ENCODE data around the gene GHR. TPM values are rescaled to one million over a fixed set of nuclear protein-coding genes. Genes with fewer than 3 reads are reported as not detected.
"Not testable (repeated sequence)": the region's sequence is repeated elsewhere in the genome, so short reads cannot be mapped to it uniquely, and the experiment has no call there.

The GHR gene
- total RNA-seq, 1 donor: not detected

- H3K4me3 ChIP-seq (ENCODE audit: low read length): no peak overlapping the region
- no peaks in the 10 kb centered on the region for H3K4me1 ChIP-seq (ENCODE audit: insufficient read depth, low read length)
These were observed 215.7 kb downstream of the GHR start for GRCh38 chr5:42638972-42639371.

DNA sequence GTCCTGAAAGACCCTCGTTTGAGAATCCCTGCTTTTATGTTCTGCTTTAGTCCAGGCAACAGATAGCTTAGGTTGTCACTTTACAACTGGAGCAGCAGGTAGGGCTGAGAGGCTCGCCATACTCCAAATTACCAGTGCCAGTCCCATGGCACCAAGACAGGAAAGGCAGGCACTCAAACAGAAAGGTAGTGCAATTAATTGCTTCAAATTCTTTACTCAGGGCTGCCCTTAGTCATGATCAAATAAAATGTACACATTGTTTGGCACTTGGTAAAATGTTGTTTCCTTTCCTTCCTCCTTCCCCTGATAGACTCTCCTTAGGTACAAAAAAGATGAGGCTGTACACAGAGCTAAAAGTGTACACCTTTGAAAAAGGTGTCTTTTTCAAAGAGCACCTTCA, 217.6 kb downstream of the GHR start:
- Histone ChIP-seq H3K27me3 (ENCODE audit: insufficient read depth, low read length) (no peaks in the 10 kb centered on the region), H3K9me3 (ENCODE audit: low read depth, low read length) (no peaks in the 10 kb centered on the region), H3K4me1 (ENCODE audit: insufficient read depth, low read length) (no peaks in the 10 kb centered on the region), H3K4me3 (ENCODE audit: low read length) (no peak overlapping the region)

More at GRCh38 chr5:42638972-42639371, 215.7 kb downstream of the GHR start:
- no peaks in the 10 kb centered on the region for H3K27me3 ChIP-seq (ENCODE audit: insufficient read depth, low read length)
- H3K9me3 ChIP-seq (ENCODE audit: low read depth, low read length): no peaks in the 10 kb centered on the region

- Histone ChIP-seq H3K4me1 (ENCODE audit: insufficient read depth, low read length) (no peaks in the 10 kb centered on the region), H3K9me3 (ENCODE audit: low read depth, low read length) (no peaks in the 10 kb centered on the region), H3K4me3 (ENCODE audit: low read length) (no peak overlapping the region), H3K27me3 (ENCODE audit: insufficient read depth, low read length) (no peaks in the 10 kb centered on the region)
These were observed 218.2 kb downstream of the GHR start for GRCh38 chr5:42641336-42642005.

DNA sequence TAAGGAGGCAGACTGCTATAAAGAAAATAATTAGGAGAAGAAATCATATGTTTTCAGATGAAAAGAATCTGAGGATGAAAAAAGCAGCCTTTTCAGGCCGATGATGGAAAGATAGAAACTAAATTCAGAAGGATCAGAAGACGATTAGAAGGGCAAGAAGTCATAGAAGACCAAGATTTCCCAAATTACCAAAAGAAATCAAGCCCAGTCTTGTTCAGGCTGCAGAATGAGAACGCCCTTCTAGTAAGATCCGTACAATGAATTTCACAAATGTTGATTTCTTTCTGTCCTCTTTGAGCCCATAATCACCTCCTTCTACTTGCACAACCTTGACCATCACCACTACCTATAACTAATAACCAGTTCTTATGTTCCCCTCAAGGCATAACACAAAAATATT, 218.8 kb downstream of the GHR start:
- no peaks in the 10 kb centered on the region for H3K27me3 ChIP-seq (ENCODE audit: insufficient read depth, low read length)

GRCh38 chr5:42643360-42643759, 220.1 kb downstream of the GHR start:
- no peaks in the 10 kb centered on the region for H3K27me3 ChIP-seq (ENCODE audit: insufficient read depth, low read length)

More for the DNA sequence above, 218.8 kb downstream of the GHR start:
- Histone ChIP-seq H3K9me3 (ENCODE audit: low read depth, low read length) (no peaks in the 10 kb centered on the region), H3K4me1 (ENCODE audit: insufficient read depth, low read length) (no peaks in the 10 kb centered on the region), H3K4me3 (ENCODE audit: low read length) (no peak overlapping the region)

DNA sequence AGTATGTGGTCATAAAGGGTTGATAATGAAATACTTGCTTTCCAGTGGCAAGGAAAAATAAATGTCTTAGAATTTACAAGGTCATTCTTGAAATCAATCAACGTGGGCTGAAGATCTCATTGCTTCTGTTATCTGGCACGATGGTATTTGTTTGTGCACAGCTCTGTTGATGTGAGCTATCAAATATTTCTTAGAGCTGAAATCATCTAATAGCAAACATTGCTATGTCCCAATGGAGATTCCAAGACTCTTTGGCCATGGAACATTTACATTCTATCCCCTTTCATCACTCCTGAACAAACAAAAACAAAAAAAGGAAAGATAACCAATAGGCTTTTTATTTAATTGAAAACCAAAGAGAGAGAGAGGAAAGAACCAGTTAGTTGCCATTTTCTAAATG, 221.9 kb downstream of the GHR start:
- Histone ChIP-seq H3K9me3 (ENCODE audit: low read depth, low read length) (no peaks in the 10 kb centered on the region), H3K4me1 (ENCODE audit: insufficient read depth, low read length) (no peaks in the 10 kb centered on the region), H3K27me3 (ENCODE audit: insufficient read depth, low read length) (no peaks in the 10 kb centered on the region), H3K4me3 (ENCODE audit: low read length) (no peak overlapping the region)

More at GRCh38 chr5:42643360-42643759, 220.1 kb downstream of the GHR start:
- no peak overlapping the region for H3K4me3 ChIP-seq (ENCODE audit: low read length)
- no peaks in the 10 kb centered on the region for H3K9me3 ChIP-seq (ENCODE audit: low read depth, low read length)
- no peaks in the 10 kb centered on the region for H3K4me1 ChIP-seq (ENCODE audit: insufficient read depth, low read length)

DNA sequence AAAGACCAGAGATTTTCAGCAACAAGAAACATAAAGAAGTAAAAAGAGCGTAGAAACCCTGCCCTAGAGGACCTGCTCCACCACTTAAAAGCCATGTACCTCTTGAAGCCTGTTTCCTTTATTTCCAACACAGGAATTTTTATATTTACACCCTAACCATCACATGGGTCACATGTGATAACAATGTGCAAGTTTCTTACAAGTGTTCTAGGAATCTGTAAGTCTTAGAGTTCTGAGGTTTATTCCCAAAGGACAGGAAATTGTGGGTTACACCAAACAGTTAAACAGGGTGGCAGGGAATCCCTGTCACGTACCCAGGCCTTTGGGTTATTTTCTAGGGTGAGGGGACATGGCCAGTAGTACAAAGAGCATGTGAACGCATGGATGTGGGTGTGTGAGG, 224.8 kb downstream of the GHR start:
- no peaks in the 10 kb centered on the region for H3K4me1 ChIP-seq (ENCODE audit: insufficient read depth, low read length)
- H3K9me3 ChIP-seq (ENCODE audit: low read depth, low read length): no peaks in the 10 kb centered on the region
- H3K4me3 ChIP-seq (ENCODE audit: low read length): no peak overlapping the region
- H3K27me3 ChIP-seq (ENCODE audit: insufficient read depth, low read length): no peaks in the 10 kb centered on the region

- H3K4me1 ChIP-seq (ENCODE audit: insufficient read depth, low read length): no peaks in the 10 kb centered on the region
- no peaks in the 10 kb centered on the region for H3K27me3 ChIP-seq (ENCODE audit: insufficient read depth, low read length)
- no peaks in the 10 kb centered on the region for H3K9me3 ChIP-seq (ENCODE audit: low read depth, low read length)
- H3K4me3 ChIP-seq (ENCODE audit: low read length): no peak overlapping the region
These were observed 225.7 kb downstream of the GHR start for GRCh38 chr5:42648915-42649314.

DNA sequence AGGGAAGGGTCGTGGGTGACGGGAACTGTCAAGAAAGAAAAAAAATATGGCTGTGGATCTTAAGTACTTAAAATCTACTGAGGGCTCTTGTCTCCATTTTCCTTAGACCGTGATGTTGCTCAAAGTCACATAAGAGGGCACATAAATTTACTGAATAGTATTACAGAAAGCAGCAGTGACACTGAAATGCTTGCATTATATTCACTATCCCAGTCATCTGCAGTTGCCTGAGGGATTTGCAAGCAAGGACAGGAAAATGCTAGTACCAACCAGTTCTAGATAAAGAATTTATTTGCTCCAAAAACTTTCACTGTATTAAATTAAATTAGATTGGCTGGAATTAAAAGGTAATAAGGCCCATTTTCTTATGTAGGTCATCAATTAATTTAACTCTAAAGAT, 226.8 kb downstream of the GHR start:
- H3K4me1 ChIP-seq (ENCODE audit: insufficient read depth, low read length): no peaks in the 10 kb centered on the region
- H3K4me3 ChIP-seq (ENCODE audit: low read length): no peak overlapping the region
- H3K9me3 ChIP-seq (ENCODE audit: low read depth, low read length): no peaks in the 10 kb centered on the region
- H3K27me3 ChIP-seq (ENCODE audit: insufficient read depth, low read length): no peaks in the 10 kb centered on the region

- H3K4me3 ChIP-seq (ENCODE audit: low read length): no peak overlapping the region
- peaks cover 2% of the 10 kb centered on the region for H3K27me3 ChIP-seq (ENCODE audit: insufficient read depth, low read length)
- no peaks in the 10 kb centered on the region for H3K4me1 ChIP-seq (ENCODE audit: insufficient read depth, low read length)
- no peaks in the 10 kb centered on the region for H3K9me3 ChIP-seq (ENCODE audit: low read depth, low read length)
These were observed 230.5 kb downstream of the GHR start for GRCh38 chr5:42653705-42654104.

GRCh38 chr5:42654645-42655044, 231.4 kb downstream of the GHR start:
- Histone ChIP-seq H3K27me3 (ENCODE audit: insufficient read depth, low read length) (peaks cover 2% of the 10 kb centered on the region), H3K9me3 (ENCODE audit: low read depth, low read length) (no peaks in the 10 kb centered on the region), H3K4me3 (ENCODE audit: low read length) (no peak overlapping the region), H3K4me1 (ENCODE audit: insufficient read depth, low read length) (no peaks in the 10 kb centered on the region)

GRCh38 chr5:42655982-42656650, 232.9 kb downstream of the GHR start:
- H3K9me3 ChIP-seq (ENCODE audit: low read depth, low read length): no peaks in the 10 kb centered on the region
- no peak overlapping the region for H3K4me3 ChIP-seq (ENCODE audit: low read length)
- H3K27me3 ChIP-seq (ENCODE audit: insufficient read depth, low read length): peaks cover 2% of the 10 kb centered on the region
- H3K4me1 ChIP-seq (ENCODE audit: insufficient read depth, low read length): no peaks in the 10 kb centered on the region

DNA sequence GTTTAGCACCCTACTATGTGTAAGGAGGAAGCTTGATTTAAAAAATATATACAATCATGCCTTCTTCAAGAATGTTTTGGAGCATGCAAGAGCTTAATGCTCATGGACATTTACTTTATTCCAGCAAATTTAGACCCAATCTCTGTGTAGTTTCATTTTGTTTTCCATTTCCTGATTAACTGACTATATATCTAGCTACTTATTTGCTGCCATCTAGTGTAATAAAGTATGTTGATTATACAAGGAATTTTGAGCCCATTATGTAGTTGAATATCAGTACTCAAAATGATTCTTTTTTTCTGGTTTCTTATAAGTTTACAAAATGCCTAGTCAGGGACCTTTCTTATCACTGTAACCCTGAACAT, 233.4 kb downstream of the GHR start:
- no peaks in the 10 kb centered on the region for H3K9me3 ChIP-seq (ENCODE audit: low read depth, low read length)
- H3K27me3 ChIP-seq (ENCODE audit: insufficient read depth, low read length): peaks cover 2% of the 10 kb centered on the region
- no peak overlapping the region for H3K4me3 ChIP-seq (ENCODE audit: low read length)
- no peaks in the 10 kb centered on the region for H3K4me1 ChIP-seq (ENCODE audit: insufficient read depth, low read length)

- H3K9me3 ChIP-seq (ENCODE audit: low read depth, low read length); H3K4me3 ChIP-seq (ENCODE audit: low read length); H3K27me3 ChIP-seq (ENCODE audit: insufficient read depth, low read length); H3K4me1 ChIP-seq (ENCODE audit: insufficient read depth, low read length): not testable (repeated sequence)
These were observed 236.6 kb downstream of the GHR start for GRCh38 chr5:42659869-42660268.

DNA sequence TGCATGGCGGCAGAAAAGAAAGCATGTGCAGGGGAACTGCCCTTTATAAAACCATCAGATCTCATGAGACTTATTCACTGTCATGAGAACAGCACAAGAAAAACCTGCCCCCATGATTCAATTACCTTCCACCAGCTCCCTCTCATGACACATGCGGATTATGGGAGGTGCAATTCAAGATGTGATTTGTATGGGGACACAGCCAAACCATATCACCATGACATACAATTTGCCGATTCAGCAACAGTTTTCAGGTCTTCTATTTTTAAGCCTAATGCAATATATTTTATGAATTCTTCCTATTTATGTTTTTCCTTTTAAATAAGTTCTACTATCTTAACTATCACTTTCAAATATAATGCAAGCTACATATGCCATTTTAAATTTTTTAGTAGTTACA, 242.6 kb downstream of the GHR start:
- Histone ChIP-seq H3K27me3 (ENCODE audit: insufficient read depth, low read length) (no peaks in the 10 kb centered on the region), H3K4me3 (ENCODE audit: low read length) (no peak overlapping the region), H3K4me1 (ENCODE audit: insufficient read depth, low read length) (no peaks in the 10 kb centered on the region), H3K9me3 (ENCODE audit: low read depth, low read length) (no peaks in the 10 kb centered on the region)

GRCh38 chr5:42666869-42667268, 243.6 kb downstream of the GHR start:
- H3K4me3 ChIP-seq (ENCODE audit: low read length): no peak overlapping the region
- no peaks in the 10 kb centered on the region for H3K9me3 ChIP-seq (ENCODE audit: low read depth, low read length)
- no peaks in the 10 kb centered on the region for H3K27me3 ChIP-seq (ENCODE audit: insufficient read depth, low read length)
- H3K4me1 ChIP-seq (ENCODE audit: insufficient read depth, low read length): no peaks in the 10 kb centered on the region

Measured in mononuclear cell (primary cell).